Caco-2 (cell line): ENCODE measurements around the gene RNF187. TPM values are rescaled to one million over a fixed set of nuclear protein-coding genes. Genes with fewer than 3 reads are reported as not detected.
A peak's percentile ranks its signal among the peaks of the same experiment; 100 is the strongest.

Experiments
- BruUV-seq: library from RNA; stranded (reverse); fragments of 400-500 nt; replicated peaks from 2 replicates; lab custom pipeline; 2021; lab: Mats Ljungman, UMichigan
- CTCF ChIA-PET: fragments of 300-600 bp; sonication (Branson Sonifier 250); formaldehyde crosslinking; loops from one replicate; lab custom pipeline; 2022; ENCODE audit warnings: antibody characterized with exemption; lab: Charles Lee
- POLR2A ChIA-PET: fragments of 300-600 bp; sonication (Branson Sonifier 250); formaldehyde crosslinking; loops from one replicate; lab custom pipeline; 2022; ENCODE audit warnings: antibody characterized with exemption; lab: Charles Lee
- DNase-seq, 2 experiments: peaks; one replicate each; pipeline versions ENCODE4 v3.0.0 to v3.0.0-alpha.2; 2020 to 2022
- H3K27me3 ChIP-seq: replicated peaks from 2 replicates; pipeline ENCODE4 v1.6.0; 2011; ENCODE audit warnings: low read length; ENCODE audit not compliant: control insufficient read depth, insufficient read depth
- H3K36me3 ChIP-seq: 2 replicates; pipeline ENCODE4 v1.5.1; 2011; ENCODE audit warnings: low read length; ENCODE audit not compliant: control insufficient read depth, insufficient read depth
- H3K4me1 ChIP-seq: fragments of 250-450 bp; sonication (Bioruptor Pico); 2 replicates; pipeline ENCODE4 v1.5.1; 2020; ENCODE audit warnings: mild to moderate bottlenecking
- H3K4me3 ChIP-seq: 2 replicates; pipeline ENCODE4 v1.5.1; 2011; ENCODE audit warnings: low read depth, mild to moderate bottlenecking, control low read depth, low read length
- H3K9me3 ChIP-seq: fragments of 250-450 bp; sonication (Bioruptor Pico); 2 replicates; pipeline ENCODE4 v1.5.1; 2020; ENCODE audit warnings: mild to moderate bottlenecking, moderate library complexity
- H3K27ac Mint-ChIP-seq: one replicate; pipeline ENCODE4 v1.8.0; 2022; ENCODE audit warnings: mixed read lengths; ENCODE audit not compliant: unreplicated experiment
- H3K27me3 Mint-ChIP-seq: one replicate; pipeline ENCODE4 v1.8.0; 2022; ENCODE audit warnings: mixed read lengths; ENCODE audit not compliant: insufficient read depth, unreplicated experiment
- H3K36me3 Mint-ChIP-seq: one replicate; pipeline ENCODE4 v1.8.0; 2022; ENCODE audit warnings: mild to moderate bottlenecking, mixed read lengths; ENCODE audit not compliant: insufficient read depth, unreplicated experiment
- H3K4me1 Mint-ChIP-seq: one replicate; pipeline ENCODE4 v1.8.0; 2022; ENCODE audit warnings: low read depth, mixed read lengths; ENCODE audit not compliant: unreplicated experiment
- H3K4me3 Mint-ChIP-seq: one replicate; pipeline ENCODE4 v1.8.0; 2022; ENCODE audit warnings: mild to moderate bottlenecking, moderate library complexity, mixed read lengths; ENCODE audit not compliant: unreplicated experiment
- H3K9me3 Mint-ChIP-seq: one replicate; pipeline ENCODE4 v1.8.0; 2022; ENCODE audit warnings: mixed read lengths; ENCODE audit not compliant: unreplicated experiment
- CTCF ChIP-seq, 2 experiments: fragments of 200-600 bp in 1 of 2; IDR thresholded peaks; 1 replicate in 1 of 2; 2 replicates in 1 of 2; pipeline versions ENCODE4 v1.5.1 to v1.8.0; 2011 to 2022; ENCODE audit warnings: antibody characterized with exemption in 1 of 2, control low read depth in 1 of 2, inconsistent platforms in 1 of 2, low read depth in 1 of 2, low read length in 1 of 2, mild to moderate bottlenecking in 1 of 2, moderate library complexity in 1 of 2; ENCODE audit not compliant: insufficient read depth in 1 of 2, severe bottlenecking in 1 of 2, unreplicated experiment in 1 of 2
- intact Hi-C: fragments of 100-400 bp; cut with micrococcal nuclease; formaldehyde crosslinking; loops from one replicate; pipeline ENCODE4 v1.10.0; 2022; ENCODE audit not compliant: unreplicated experiment
- microRNA-seq: library from miRNA; unstranded; fragments of <30 nt; microRNA quantifications from one replicate; pipeline ENCODE4 v1.2.0, GENCODE V29; 2022
- total RNA-seq: library from RNA; stranded (reverse); gene quantifications from 2 replicates; pipeline ENCODE4 v1.2.3, GENCODE V29; 2022

Gene RNF187
- total RNA-seq, 1 experiment from 2014 or later, result 164 TPM

GRCh38 chr1:228544921-228545591 is 57.9 kb downstream of the RNF187 start:
- ChIA-PET POLR2A (no interaction called here), CTCF (no interaction called here)
- intact Hi-C loops, result no loop called here
- peak in 1 of 2 experiments; percentile 17 for DNase-seq
- no peak overlapping the region for H3K4me3 Mint-ChIP-seq
- Histone ChIP-seq H3K9me3 (no peaks in the 10 kb centered on the region), H3K4me3 (no peak overlapping the region), H3K27me3 (no peaks in the 10 kb centered on the region), H3K4me1 (no peaks in the 10 kb centered on the region), H3K36me3 (no peaks in the 10 kb centered on the region)
- H3K27me3 Mint-ChIP-seq, result peaks cover 5% of the 10 kb centered on the region
- no peak for TF ChIP-seq CTCF (IDR thresholded peaks at IDR 0.05; ENCODE audit: insufficient read depth in 1 of 2, low read depth in 1 of 2, low read length in 1 of 2, severe bottlenecking in 1 of 2, unreplicated experiment in 1 of 2)
- no peaks in the 10 kb centered on the region for H3K9me3 Mint-ChIP-seq
- H3K4me1 Mint-ChIP-seq, result no peaks in the 10 kb centered on the region
- BruUV-seq, result no TSS peak
- H3K36me3 Mint-ChIP-seq, result no peaks in the 10 kb centered on the region
- no peak overlapping the region for H3K27ac Mint-ChIP-seq

Small RNA genes lying within 50 kb of the gene (microRNA-seq; reads per million reads assigned to microRNA genes)
- gene MIR4666A, result not detected

Other genes with a start within 250 kb of the RNF187 start
- 48.3 and 51.7 TPM in 2 replicates for gene TRIM11, start 80.5 kb upstream of the RNF187 start, total RNA-seq
- gene TRIM17, start 70.5 kb upstream of the RNF187 start, total RNA-seq, result 4.0 and 4.5 TPM in 2 replicates
- gene RHOU, start 248.1 kb downstream of the RNF187 start, total RNA-seq, result 17.4 and 18.5 TPM in 2 replicates